Osteocyte (in vitro differentiated cells): ENCODE data around the gene IARS1. TPM values are rescaled to one million over a fixed set of nuclear protein-coding genes. Genes with fewer than 3 reads are reported as not detected.

ENCODE experiments used
- DNase-seq: peaks from one replicate; pipeline ENCODE4 v3.0.0; 2021; ENCODE audit warnings: mixed read lengths; ENCODE audit not compliant: unreplicated experiment; ENCODE audit errors: extremely low spot score
- H3K27ac Mint-ChIP-seq: one replicate; pipeline ENCODE4 v1.8.0; 2021; ENCODE audit warnings: mild to moderate bottlenecking, mixed read lengths; ENCODE audit not compliant: unreplicated experiment
- H3K27me3 Mint-ChIP-seq: one replicate; pipeline ENCODE4 v1.8.0; 2021; ENCODE audit warnings: mixed read lengths; ENCODE audit not compliant: unreplicated experiment
- H3K36me3 Mint-ChIP-seq: one replicate; pipeline ENCODE4 v1.8.0; 2021; ENCODE audit warnings: mixed read lengths; ENCODE audit not compliant: unreplicated experiment
- H3K4me1 Mint-ChIP-seq: one replicate; pipeline ENCODE4 v1.8.0; 2021; ENCODE audit warnings: mixed read lengths; ENCODE audit not compliant: unreplicated experiment
- H3K4me3 Mint-ChIP-seq: one replicate; pipeline ENCODE4 v1.8.0; 2021; ENCODE audit warnings: mild to moderate bottlenecking, moderate library complexity, mixed read lengths; ENCODE audit not compliant: unreplicated experiment
- H3K9me3 Mint-ChIP-seq: one replicate; pipeline ENCODE4 v1.8.0; 2021; ENCODE audit warnings: mixed read lengths; ENCODE audit not compliant: unreplicated experiment
- CTCF ChIP-seq: fragments of 200-600 bp; sonication (generic); IDR thresholded peaks from 2 replicates; pipeline ENCODE4 v1.5.0; 2021; ENCODE audit warnings: antibody characterized with exemption, mild to moderate bottlenecking, moderate library complexity
- total RNA-seq: library from RNA; stranded (reverse); gene quantifications from 2 replicates; pipeline ENCODE4 v1.2.1, GENCODE V29; 2021

Gene IARS1
- total RNA-seq, 1 donor from 2014 or later = 212 TPM

GRCh38 chr9:92292338-92293074 lies 991 bp downstream of the IARS1 start:
- Mint-ChIP-seq H3K4me3 (peak overlapping the region; percentile 98), H3K36me3 (peaks cover 31% of the 10 kb centered on the region), H3K27me3 (no peaks in the 10 kb centered on the region), H3K9me3 (no peaks in the 10 kb centered on the region), H3K4me1 (peaks cover 43% of the 10 kb centered on the region), H3K27ac (peak overlapping the region; percentile 99)
- no peak for DNase-seq
- TF ChIP-seq CTCF = no peak

GRCh38 chr9:92291577-92291976 lies 1.9 kb downstream of the IARS1 start:
- no peaks in the 10 kb centered on the region for H3K9me3 Mint-ChIP-seq
- no peak overlapping the region for H3K27ac Mint-ChIP-seq
- DNase-seq = no peak
- peak overlapping the region; percentile 98 for H3K4me3 Mint-ChIP-seq
- no peak for TF ChIP-seq CTCF
- H3K4me1 Mint-ChIP-seq = peaks cover 43% of the 10 kb centered on the region
- peaks cover 33% of the 10 kb centered on the region for H3K36me3 Mint-ChIP-seq
- H3K27me3 Mint-ChIP-seq = no peaks in the 10 kb centered on the region

DNA sequence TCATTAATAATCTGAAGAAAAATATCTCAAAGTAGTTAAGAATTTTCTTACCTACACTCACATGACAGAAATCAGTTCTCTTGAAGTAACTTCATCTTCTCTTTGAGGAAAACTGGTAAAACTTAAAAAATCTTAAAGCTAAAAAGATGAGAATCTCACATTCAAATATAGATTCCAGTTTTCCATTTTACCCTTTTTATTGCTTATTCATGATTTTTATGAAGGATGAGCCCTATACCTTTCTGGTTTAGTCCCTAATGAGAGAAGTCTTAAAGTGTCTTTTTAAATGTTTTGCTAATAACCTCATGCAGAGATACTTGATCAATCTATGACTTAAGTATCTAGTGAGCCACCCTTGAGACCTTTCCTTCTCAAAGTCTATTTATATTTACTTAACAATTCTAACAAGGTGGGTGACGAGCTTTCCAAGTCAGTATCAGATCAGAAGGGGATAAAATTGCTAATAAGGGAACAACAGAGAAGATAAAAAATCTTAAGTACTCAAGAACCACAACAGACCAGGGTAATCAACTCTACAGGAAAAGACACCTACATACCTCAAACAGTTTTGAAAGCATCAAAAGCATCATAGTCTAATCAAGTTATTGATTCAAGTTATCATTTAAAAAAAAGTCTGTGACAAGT lies 2.6 kb downstream of the IARS1 start:
- Mint-ChIP-seq H3K4me3 (peak overlapping the region; percentile 98), H3K9me3 (no peaks in the 10 kb centered on the region), H3K27ac (peak overlapping the region; percentile 49), H3K27me3 (no peaks in the 10 kb centered on the region), H3K36me3 (peaks cover 34% of the 10 kb centered on the region), H3K4me1 (peaks cover 43% of the 10 kb centered on the region)
- no peak for DNase-seq
- TF ChIP-seq CTCF = no peak

- H3K27ac Mint-ChIP-seq = no peak overlapping the region
Measured at GRCh38 chr9:92289708-92290390, 3.6 kb downstream of the IARS1 start.

More at GRCh38 chr9:92289708-92290390, 3.6 kb downstream of the IARS1 start:
- no peak for DNase-seq
- no peaks in the 10 kb centered on the region for H3K27me3 Mint-ChIP-seq
- H3K9me3 Mint-ChIP-seq = no peaks in the 10 kb centered on the region
- TF ChIP-seq CTCF = no peak
- no peak overlapping the region for H3K4me3 Mint-ChIP-seq
- peaks cover 38% of the 10 kb centered on the region for H3K4me1 Mint-ChIP-seq
- H3K36me3 Mint-ChIP-seq = peaks cover 44% of the 10 kb centered on the region
